KMS-11 (cell line): ENCODE results near the gene PFKM.

Experiments used
- H2AFZ ChIP-seq: fragments of 200-600 bp; sonication (generic); 2 replicates; pipeline ENCODE4 v1.6.1; 2016; ENCODE audit warnings: antibody characterized with exemption, mixed run types, low read depth
- H3K27ac ChIP-seq: fragments of 200-600 bp; sonication (generic); 2 replicates; pipeline ENCODE4 v1.6.1; 2016; ENCODE audit warnings: mild to moderate bottlenecking, mixed run types
- H3K27me3 ChIP-seq: fragments of 200-600 bp; sonication (generic); 2 replicates; pipeline ENCODE4 v1.6.1; 2017; ENCODE audit warnings: mild to moderate bottlenecking, low read depth, mixed run types, moderate library complexity; ENCODE audit not compliant: insufficient read depth
- H3K36me3 ChIP-seq: fragments of 200-600 bp; sonication (generic); 2 replicates; pipeline ENCODE4 v1.6.1; 2017; ENCODE audit warnings: mild to moderate bottlenecking, mixed run types; ENCODE audit not compliant: insufficient read depth
- H3K4me1 ChIP-seq: fragments of 200-600 bp; sonication (generic); 2 replicates; pipeline ENCODE4 v1.6.1; 2016; ENCODE audit warnings: mild to moderate bottlenecking, low read depth, mixed run types; ENCODE audit not compliant: poor library complexity, severe bottlenecking
- H3K4me2 ChIP-seq: fragments of 200-600 bp; sonication (generic); 2 replicates; pipeline ENCODE4 v1.7.0; 2016; ENCODE audit warnings: mild to moderate bottlenecking, mixed run types
- H3K4me3 ChIP-seq: fragments of 200-600 bp; sonication (generic); IDR thresholded peaks from 2 replicates; pipeline ENCODE4 v1.6.1; 2017; ENCODE audit warnings: low read depth, low read length, mixed read lengths; ENCODE audit not compliant: insufficient read depth
- H3K79me2 ChIP-seq: fragments of 200-600 bp; sonication (generic); 2 replicates; pipeline ENCODE4 v1.6.1; 2016; ENCODE audit warnings: low read depth, mixed run types; ENCODE audit not compliant: insufficient read depth
- H3K9ac ChIP-seq: fragments of 200-600 bp; sonication (generic); 2 replicates; pipeline ENCODE4 v1.6.1; 2016; ENCODE audit warnings: mild to moderate bottlenecking, mixed run types
- H4K20me1 ChIP-seq: fragments of 200-600 bp; sonication (generic); 2 replicates; pipeline ENCODE4 v1.6.1; 2016; ENCODE audit warnings: mild to moderate bottlenecking, mixed run types; ENCODE audit not compliant: insufficient read depth
- CTCF ChIP-seq: fragments of 200-600 bp; sonication (generic); conservative IDR thresholded peaks from 2 replicates; pipeline ENCODE4 v1.6.1; 2017; ENCODE audit warnings: low read depth, mild to moderate bottlenecking, antibody characterized with exemption, low read length, moderate library complexity, mixed read lengths

The PFKM gene

GRCh38 chr12:48180424-48180823 lies 61.3 kb downstream of the PFKM start:
- Histone ChIP-seq H3K9ac (no peak overlapping the region), H3K4me1 (peaks cover 31% of the 10 kb centered on the region), H3K79me2 (no peaks in the 10 kb centered on the region), H3K4me2 (no peak overlapping the region), H3K36me3 (no peaks in the 10 kb centered on the region), H3K27ac (no peak overlapping the region), H3K4me3 (no peak overlapping the region), H2AFZ (no peak overlapping the region), H3K27me3 (no peaks in the 10 kb centered on the region), H4K20me1 (no peaks in the 10 kb centered on the region)
- no peak for TF ChIP-seq CTCF

DNA sequence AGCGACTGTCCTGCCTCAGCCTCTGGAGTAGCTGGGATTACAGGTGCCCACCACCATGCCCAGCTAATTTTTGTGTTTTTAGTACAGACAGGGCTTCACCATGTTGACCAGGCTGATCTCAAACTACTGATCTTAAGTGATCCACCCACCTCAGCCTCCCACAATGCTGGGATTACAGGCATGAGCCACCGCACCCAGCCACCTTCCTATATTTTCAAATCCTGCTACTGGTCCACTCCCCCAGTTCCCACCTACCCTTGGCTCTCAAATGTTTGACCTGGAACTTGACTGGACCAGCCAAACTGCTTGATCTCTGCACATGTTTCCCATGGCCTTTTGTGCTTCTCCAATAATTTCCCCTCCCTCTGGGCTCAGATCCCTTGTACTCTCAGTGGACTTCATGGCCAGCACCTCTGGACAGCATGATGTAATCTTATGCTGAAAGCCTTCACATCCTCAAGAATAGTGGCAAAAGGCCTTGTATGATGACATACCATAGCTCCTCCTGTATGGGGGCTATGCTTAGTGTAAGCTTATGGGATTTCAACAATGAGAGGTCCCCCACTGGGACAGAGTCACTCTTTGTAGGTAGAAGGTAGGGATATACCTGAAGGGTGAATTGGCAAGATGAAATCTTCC lies 61.8 kb downstream of the PFKM start:
- H3K36me3 ChIP-seq, result no peaks in the 10 kb centered on the region
- H2AFZ ChIP-seq, result no peak overlapping the region
- no peak overlapping the region for H3K4me3 ChIP-seq
- H3K79me2 ChIP-seq, result no peaks in the 10 kb centered on the region
- H4K20me1 ChIP-seq, result no peaks in the 10 kb centered on the region
- H3K27me3 ChIP-seq, result no peaks in the 10 kb centered on the region
- H3K4me2 ChIP-seq, result no peak overlapping the region
- no peak overlapping the region for H3K27ac ChIP-seq
- H3K9ac ChIP-seq, result no peak overlapping the region
- TF ChIP-seq CTCF, result no peak
- peaks cover 27% of the 10 kb centered on the region for H3K4me1 ChIP-seq

- Histone ChIP-seq H3K4me1 (peaks cover 13% of the 10 kb centered on the region), H3K4me2 (peak overlapping the region; percentile 72), H3K36me3 (no peaks in the 10 kb centered on the region), H3K9ac (peak overlapping the region; percentile 9; the same call in 1 of the 2 replicates), H3K27ac (no peak overlapping the region), H3K4me3 (no peak overlapping the region), H2AFZ (peak overlapping the region; percentile 85), H3K79me2 (no peaks in the 10 kb centered on the region), H3K27me3 (no peaks in the 10 kb centered on the region), H4K20me1 (no peaks in the 10 kb centered on the region)
- no peak; the same call in 1 of the 2 replicates for TF ChIP-seq CTCF
These were observed 63.5 kb downstream of the PFKM start for GRCh38 chr12:48182631-48183030.

GRCh38 chr12:48183091-48183875 lies 64.1 kb downstream of the PFKM start, which contains the start of gene CCDC184:
TSS of gene CCDC184 (plus strand) at chr12:48183644. CDS start at chr12:48184123, 479 bp downstream.
- peak within 1 kb of the TSS; percentile 9; the same call in 1 of the 2 replicates for H3K9ac ChIP-seq
- H3K4me2 ChIP-seq, result peak within 1 kb of the TSS; percentile 72
- H2AFZ ChIP-seq, result peak within 1 kb of the TSS; percentile 85
- TF ChIP-seq CTCF, result no peak; the same call in 1 of the 2 replicates
- H3K27ac ChIP-seq, result no peak within 1 kb of the TSS
- H3K36me3 ChIP-seq, result no peaks in the 10 kb centered on the region
- no peak within 1 kb of the TSS for H3K4me3 ChIP-seq
- H3K27me3 ChIP-seq, result no peaks in the 10 kb centered on the region
- H3K79me2 ChIP-seq, result no peaks in the 10 kb centered on the region
- H3K4me1 ChIP-seq, result peaks cover 11% of the 10 kb centered on the region
- no peaks in the 10 kb centered on the region for H4K20me1 ChIP-seq
